GM12878 (cell line): ENCODE measurements around the gene GNA15. TPM values are rescaled to one million over a fixed set of nuclear protein-coding genes. Genes with fewer than 3 reads are reported as not detected.
A peak's percentile ranks its signal among the peaks of the same experiment; 100 is the strongest.

Experiments used
- ATAC-seq: fragments of 200-7000 bp; cut with Tn5 transposase; 3 replicates; pipeline ENCODE4 v1.9.1; 2020; ENCODE audit warnings: mild to moderate bottlenecking, moderate library complexity
- BruUV-seq: library from RNA; stranded (reverse); fragments of 400-500 nt; replicated peaks from 2 replicates; lab custom pipeline; 2021; lab: Mats Ljungman, UMichigan
- CTCF ChIA-PET: fragments of 300-600 bp; sonication (Branson Sonifier 250); formaldehyde crosslinking; extraction: SDS; loops from one replicate; lab custom pipeline; 2021; ENCODE audit warnings: inconsistent platforms; lab: Yijun Ruan, JAX
- POLR2A ChIA-PET: fragments of 350-600 bp; formaldehyde crosslinking; extraction: SDS; loops from one replicate; lab custom pipeline; 2021; ENCODE audit warnings: inconsistent platforms; lab: Charles Lee
- RAD21 ChIA-PET: fragments of 300-600 bp; sonication (Branson Sonifier 250); formaldehyde crosslinking; loops from one replicate; lab custom pipeline; 2023; ENCODE audit warnings: antibody characterized with exemption; ENCODE audit not compliant: unreplicated experiment; lab: Charles Lee
- SMC1A ChIA-PET: fragments of 300-600 bp; sonication (Branson Sonifier 250); formaldehyde crosslinking; loops from one replicate; lab custom pipeline; 2023; ENCODE audit not compliant: unreplicated experiment, uncharacterized antibody; lab: Charles Lee
- DNase-seq: peaks from one replicate; pipeline ENCODE4 v3.0.0-alpha.2; 2011; ENCODE audit warnings: low read depth, low spot score
- FAIRE-seq: peaks from 3 replicates; lab custom pipeline; 2011; peaks lifted over from hg19 to GRCh38; lab: Jason Lieb, UNC
- H2AFZ ChIP-seq: 2 replicates; pipeline ENCODE4 v1.6.0; 2011; ENCODE audit warnings: low read depth, low read length, control low read depth; ENCODE audit not compliant: control insufficient read depth
- H3K27ac ChIP-seq: 2 replicates; pipeline ENCODE4 v1.5.1; 2011; ENCODE audit warnings: control low read depth; ENCODE audit not compliant: control insufficient read depth, insufficient read depth
- H3K27me3 ChIP-seq, 2 experiments: replicated peaks in 1 of 2; 2 replicates each; pipeline versions ENCODE4 v1.6.0 to v1.6.1; 2011; ENCODE audit warnings: low read length in 1 of 2; ENCODE audit not compliant: control insufficient read depth in 2 of 2, insufficient read depth in 2 of 2
- H3K36me3 ChIP-seq, 2 experiments: 2 replicates each; pipeline ENCODE4 v1.5.1; 2011; ENCODE audit warnings: low read length in 1 of 2; ENCODE audit not compliant: control insufficient read depth in 2 of 2, insufficient read depth in 2 of 2
- H3K4me1 ChIP-seq: 2 replicates; pipeline ENCODE4 v1.6.1; 2011; ENCODE audit warnings: mild to moderate bottlenecking, low read length, moderate library complexity, mixed read lengths; ENCODE audit not compliant: control insufficient read depth, insufficient read depth
- H3K4me2 ChIP-seq: 2 replicates; pipeline ENCODE4 v1.6.0; 2011; ENCODE audit warnings: control low read depth; ENCODE audit not compliant: control insufficient read depth, insufficient read depth
- H3K4me3 ChIP-seq: fragments of 200-600 bp; sonication (generic); 2 replicates; pipeline ENCODE4 v1.5.1; 2016
- H3K79me2 ChIP-seq: 2 replicates; pipeline ENCODE4 v1.6.0; 2011; ENCODE audit warnings: low read length; ENCODE audit not compliant: control insufficient read depth, insufficient read depth
- H3K9ac ChIP-seq: 2 replicates; pipeline ENCODE4 v1.8.0; 2011; ENCODE audit warnings: low read length, control low read depth, mixed read lengths; ENCODE audit not compliant: control insufficient read depth, insufficient read depth
- H3K9me3 ChIP-seq: replicated peaks from 3 replicates; pipeline ENCODE4 v1.5.1; 2011; ENCODE audit warnings: mild to moderate bottlenecking, low read length; ENCODE audit not compliant: control insufficient read depth, insufficient read depth
- H4K20me1 ChIP-seq: 2 replicates; pipeline ENCODE4 v1.6.0; 2011; ENCODE audit not compliant: control insufficient read depth, insufficient read depth
- NBN ChIP-seq: fragments of 450-650 bp; IDR thresholded peaks from 2 replicates; pipeline ENCODE4 v1.6.1; 2016
- NRF1 ChIP-seq: conservative IDR thresholded peaks from 2 replicates; pipeline ENCODE4 v1.6.1; 2011; ENCODE audit warnings: mild to moderate bottlenecking, low read depth, low read length, improper control_type of control experiment
- RAD21 ChIP-seq: IDR thresholded peaks from 2 replicates; pipeline ENCODE4 v1.6.1; 2011; ENCODE audit warnings: mild to moderate bottlenecking, low read depth, low read length, moderate library complexity; ENCODE audit not compliant: insufficient read depth
- SMC3 ChIP-seq: IDR thresholded peaks from 2 replicates; pipeline ENCODE4 v1.6.1; 2011; ENCODE audit warnings: low read length, improper control_type of control experiment, borderline replicate concordance
- SUPT20H ChIP-seq: IDR thresholded peaks from 2 replicates; pipeline ENCODE4 v1.6.1; 2011; ENCODE audit warnings: low read depth, mild to moderate bottlenecking, low read length, moderate library complexity, borderline replicate concordance; ENCODE audit not compliant: control insufficient read depth
- ZNF24 ChIP-seq: fragments of 450-650 bp; IDR thresholded peaks from 2 replicates; pipeline ENCODE4 v1.6.1; 2017; ENCODE audit warnings: antibody characterized with exemption, mild to moderate bottlenecking
- WGBS: methylation state at CpG from one replicate; pipeline ENCODE4 v1.1.6; 2016; ENCODE audit warnings: low lambda C conversion rate; ENCODE audit not compliant: insufficient replicate concordance, insufficient coverage; ENCODE audit errors: missing lambda C conversion rate; 5-methylcytosine and 5-hydroxymethylcytosine counted together
- in situ Hi-C: fragments of 300-500 bp; cut with MboI; formaldehyde crosslinking; loops from 9 replicates; pipeline ENCODE4 v1.14.3; 2018; ENCODE audit warnings: mixed read lengths
- intact Hi-C: fragments of 100-400 bp; cut with micrococcal nuclease; formaldehyde crosslinking; loops from one replicate; pipeline ENCODE4 v1.14.2; 2022; ENCODE audit not compliant: unreplicated experiment
- polyA plus RNA-seq, 11 experiments: library from polyadenylated mRNA; depleted of rRNA in 4 of 11; unstranded in 6 of 11; stranded (reverse) in 5 of 11; fragments of >200 nt; fragmentation: Nextera tagmentation in 4 of 11; fragmentation: Illumina TruSeq in 1 of 11; extraction: Ambion mirVana in 4 of 11; extraction: Trizol in 1 of 11; gene quantifications; 1 replicate in 1 of 11; 2 replicates in 10 of 11; pipeline versions ENCODE4 v1.2.1 to v1.2.3, GENCODE V29; 2011 to 2016; ENCODE audit warnings: inconsistent platforms in 2 of 11, missing spikeins in 2 of 11, low read depth in 1 of 11
- total RNA-seq, 4 experiments: library from RNA; depleted of rRNA in 3 of 4; stranded (reverse); fragments of >200 nt in 3 of 4; fragmentation: Illumina TruSeq in 1 of 4; extraction: Trizol in 1 of 4; gene quantifications; 2 replicates each; pipeline versions ENCODE4 v1.2.1 to v1.2.3, GENCODE V29; 2013 to 2021
- TF ChIP-seq, protein P1 (sequence below), 3 experiments: IDR thresholded peaks in 2 of 3; conservative IDR thresholded peaks in 1 of 3; 2 replicates each; pipeline ENCODE4 v1.5.1; 2011; ENCODE audit warnings: low read depth in 3 of 3, low read length in 3 of 3, mild to moderate bottlenecking in 3 of 3, control low read depth in 2 of 3, moderate library complexity in 2 of 3, inconsistent platforms in 1 of 3, mixed read lengths in 1 of 3; ENCODE audit not compliant: control insufficient read depth in 2 of 3, insufficient read depth in 1 of 3; ENCODE audit errors: extremely low read depth in 1 of 3

Gene GNA15
- total and polyA plus RNA-seq, 10 of the 15 experiments (the other 5 are each of a cell fraction or from before 2014, with no cell fraction given) = 0.42 to 18.0 (median 9.4) TPM

DNA sequence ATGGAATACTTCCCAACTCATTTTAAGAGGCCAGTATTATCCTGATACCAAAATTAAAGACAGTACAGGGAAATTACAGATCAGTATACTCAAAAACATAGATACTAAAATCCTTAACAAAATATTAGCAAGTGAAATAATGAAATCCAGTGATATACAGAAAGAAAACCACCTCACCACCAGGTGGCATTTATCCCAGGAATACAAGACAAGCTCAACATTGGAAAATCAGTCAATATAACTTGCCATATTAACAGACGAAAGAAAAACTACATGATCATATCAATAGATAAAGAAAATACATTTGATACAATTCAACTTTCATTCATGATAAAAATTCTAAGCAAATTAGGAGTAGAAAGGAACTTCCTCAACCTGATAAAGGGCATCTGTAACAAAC is 6.7 kb upstream of the GNA15 start:
- H3K36me3 ChIP-seq = no peaks in the 10 kb centered on the region
- 0% methylated on average over 1 of the region's 1 CpG for WGBS
- H3K9ac ChIP-seq = no peak overlapping the region
- CTCF ChIA-PET = interaction anchor here (0.7 to 6.7 kb wide), 19 partner anchors 9 to 481 kb away, joined by 3 to 117 read pairs (median 4); no protein-coding TSS in a partner anchor
- no peaks in the 10 kb centered on the region for H3K9me3 ChIP-seq
- H3K27ac ChIP-seq = no peak overlapping the region
- RAD21 ChIA-PET = interaction anchor here (0.8 to 1.7 kb wide), 8 partner anchors 9 to 179 kb away, joined by 3 to 11 read pairs (median 5); no protein-coding TSS in a partner anchor
- H3K27me3 ChIP-seq = no peaks in the 10 kb centered on the region
- FAIRE-seq = no peak
- no peak overlapping the region for H3K4me3 ChIP-seq
- no peaks in the 10 kb centered on the region for H3K79me2 ChIP-seq
- SMC1A ChIA-PET = interaction anchor here (0.8 to 3.3 kb wide), 7 partner anchors 8 to 36 kb away, joined by 3 to 35 read pairs (median 6); no protein-coding TSS in a partner anchor
- intact Hi-C loops = loop anchor here (1.0 to 10.0 kb wide), 2 partner anchors 34 to 54 kb away; no protein-coding TSS in a partner anchor
- in situ Hi-C loops = no loop called here
- ATAC-seq = no peak
- H2AFZ ChIP-seq = no peak overlapping the region
- H3K4me1 ChIP-seq = peaks cover 31% of the 10 kb centered on the region
- POLR2A ChIA-PET = interaction anchor here (1.3 to 4.1 kb wide), 5 partner anchors 11 to 179 kb away, joined by 3 to 14 read pairs (median 4); partner anchors contain the start of gene S1PR4
- no peak for DNase-seq
- H3K4me2 ChIP-seq = no peak overlapping the region
- TF ChIP-seq SMC3 (peak; percentile 62; the same call in 1 of the 2 replicates), RAD21 (peak; percentile 27; the same call in 1 of the 2 replicates), SUPT20H (no peak), NRF1 (no peak), NBN (no peak), ZNF24 (0 out of 2 replicates have a peak, but pooled peaks have one; percentile 34)
- TF ChIP-seq, protein P1, sequence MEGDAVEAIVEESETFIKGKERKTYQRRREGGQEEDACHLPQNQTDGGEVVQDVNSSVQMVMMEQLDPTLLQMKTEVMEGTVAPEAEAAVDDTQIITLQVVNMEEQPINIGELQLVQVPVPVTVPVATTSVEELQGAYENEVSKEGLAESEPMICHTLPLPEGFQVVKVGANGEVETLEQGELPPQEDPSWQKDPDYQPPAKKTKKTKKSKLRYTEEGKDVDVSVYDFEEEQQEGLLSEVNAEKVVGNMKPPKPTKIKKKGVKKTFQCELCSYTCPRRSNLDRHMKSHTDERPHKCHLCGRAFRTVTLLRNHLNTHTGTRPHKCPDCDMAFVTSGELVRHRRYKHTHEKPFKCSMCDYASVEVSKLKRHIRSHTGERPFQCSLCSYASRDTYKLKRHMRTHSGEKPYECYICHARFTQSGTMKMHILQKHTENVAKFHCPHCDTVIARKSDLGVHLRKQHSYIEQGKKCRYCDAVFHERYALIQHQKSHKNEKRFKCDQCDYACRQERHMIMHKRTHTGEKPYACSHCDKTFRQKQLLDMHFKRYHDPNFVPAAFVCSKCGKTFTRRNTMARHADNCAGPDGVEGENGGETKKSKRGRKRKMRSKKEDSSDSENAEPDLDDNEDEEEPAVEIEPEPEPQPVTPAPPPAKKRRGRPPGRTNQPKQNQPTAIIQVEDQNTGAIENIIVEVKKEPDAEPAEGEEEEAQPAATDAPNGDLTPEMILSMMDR (IDR thresholded peaks at IDR 0.05 in 2 of 3, conservative IDR thresholded peaks at IDR 0.05 in 1 of 3; ENCODE audit: control insufficient read depth in 2 of 3, extremely low read depth in 1 of 3, insufficient read depth in 1 of 3, low read depth in 3 of 3, low read length in 3 of 3) = peak in 1 of 3 experiments; percentile 34; a peak in 2 of 6 replicates
- no TSS peak for BruUV-seq
- no peaks in the 10 kb centered on the region for H4K20me1 ChIP-seq
